ENCODE data around the gene OFD1.
"Not testable (repeated sequence)": the region's sequence is repeated elsewhere in the genome, so short reads cannot be mapped to it uniquely, and the experiment has no call there.

Gene OFD1

DNA sequence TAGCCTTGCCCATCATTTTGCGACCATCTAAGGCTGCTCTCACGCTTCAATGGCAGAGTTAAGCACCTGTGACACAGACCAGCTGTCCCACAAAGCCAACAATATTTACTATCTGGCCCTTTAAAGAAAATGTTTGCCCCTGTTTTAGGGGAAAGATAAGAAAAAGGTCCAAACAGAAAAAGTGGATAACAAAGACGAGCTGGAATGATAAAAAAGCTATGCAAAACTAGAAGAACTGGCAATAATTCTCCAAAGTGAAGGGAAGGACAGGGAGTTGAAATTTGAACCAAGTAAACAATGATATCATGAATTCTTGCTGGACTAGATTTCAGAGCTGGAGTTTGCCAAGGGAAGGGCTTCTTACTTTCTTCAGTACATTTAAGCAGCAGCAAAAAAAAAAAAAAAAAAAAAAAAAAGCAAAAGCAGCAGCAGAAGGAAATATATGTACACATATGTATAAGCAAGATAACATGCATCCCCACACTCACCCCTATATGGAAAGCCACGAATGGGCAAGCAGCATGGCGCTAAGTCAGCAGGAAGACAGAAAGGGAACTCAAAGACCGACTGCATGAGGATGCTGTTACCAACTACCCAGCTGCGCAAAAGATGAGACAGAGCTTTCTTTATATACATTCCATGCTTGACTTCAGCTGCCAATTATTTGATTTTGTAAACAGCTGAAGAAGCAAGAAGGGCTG, 12.6 kb upstream of the OFD1 start:
- DNase-seq (no peak), ATAC-seq (no peak)
- Mint-ChIP-seq H3K9me3 (no peaks in the 10 kb centered on the region), H3K4me1 (peaks cover 39% of the 10 kb centered on the region), H3K27me3 (no peaks in the 10 kb centered on the region), H3K27ac (peak overlapping the region in 1 of 2 donors; percentile 86), H3K4me3 (no peak overlapping the region)

GRCh38 chrX:13724878-13725277, 9.7 kb upstream of the OFD1 start:
- not testable (repeated sequence) for H3K9me3 Mint-ChIP-seq, ATAC-seq, H3K27ac Mint-ChIP-seq, H3K27me3 Mint-ChIP-seq
- Mint-ChIP-seq H3K4me1 (peaks cover 29% of the 10 kb centered on the region), H3K4me3 (peak overlapping the region in 1 of 2 donors; percentile 19)
- DNase-seq, result peak in 1 of 2 donors; percentile 19

DNA sequence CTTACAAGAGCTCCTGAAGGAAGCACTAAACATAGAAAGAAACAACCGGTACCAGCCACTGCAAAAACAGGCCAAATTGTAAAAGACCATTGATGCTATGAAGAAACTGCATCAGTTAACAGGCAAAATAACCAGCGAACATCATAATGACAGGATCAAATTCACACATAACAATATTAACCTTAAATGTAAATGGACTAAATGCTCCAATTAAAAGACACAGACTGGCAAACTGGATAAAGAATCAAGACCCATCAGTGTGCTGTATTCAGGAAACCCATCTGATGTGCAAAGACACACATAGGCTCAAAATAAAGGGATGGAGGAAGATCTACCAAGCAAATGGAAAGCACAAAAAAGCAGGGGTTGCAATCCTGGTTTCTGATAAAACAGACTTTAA, 8.0 kb upstream of the OFD1 start:
- not testable (repeated sequence) for H3K27me3 Mint-ChIP-seq, ATAC-seq, H3K9me3 Mint-ChIP-seq, DNase-seq, H3K4me3 Mint-ChIP-seq
- Mint-ChIP-seq H3K27ac (peak overlapping the region in 1 of 2 donors; percentile 14), H3K4me1 (peaks cover 31% of the 10 kb centered on the region)

DNA sequence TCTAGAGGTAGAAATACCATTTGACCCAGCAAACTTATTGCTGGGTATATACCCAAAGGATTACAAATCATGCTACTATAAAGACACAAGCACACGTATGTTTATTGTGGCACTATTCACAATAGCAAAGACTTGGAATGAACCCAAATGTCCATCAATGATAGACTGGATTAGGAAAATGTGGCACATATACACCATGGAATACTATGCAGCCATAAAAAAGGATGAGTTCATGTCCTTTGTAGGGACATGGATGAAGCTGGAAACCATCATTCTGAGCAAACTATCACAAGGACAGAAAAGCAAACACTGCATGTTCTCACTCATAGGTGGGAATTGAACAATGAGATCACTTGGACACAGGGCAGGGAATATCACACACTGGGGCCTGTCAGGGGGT, 4.0 kb upstream of the OFD1 start:
- not testable (repeated sequence) for H3K27me3 Mint-ChIP-seq, ATAC-seq, DNase-seq, H3K4me3 Mint-ChIP-seq, H3K9me3 Mint-ChIP-seq, H3K27ac Mint-ChIP-seq
- peaks cover 48% of the 10 kb centered on the region for H3K4me1 Mint-ChIP-seq

DNA sequence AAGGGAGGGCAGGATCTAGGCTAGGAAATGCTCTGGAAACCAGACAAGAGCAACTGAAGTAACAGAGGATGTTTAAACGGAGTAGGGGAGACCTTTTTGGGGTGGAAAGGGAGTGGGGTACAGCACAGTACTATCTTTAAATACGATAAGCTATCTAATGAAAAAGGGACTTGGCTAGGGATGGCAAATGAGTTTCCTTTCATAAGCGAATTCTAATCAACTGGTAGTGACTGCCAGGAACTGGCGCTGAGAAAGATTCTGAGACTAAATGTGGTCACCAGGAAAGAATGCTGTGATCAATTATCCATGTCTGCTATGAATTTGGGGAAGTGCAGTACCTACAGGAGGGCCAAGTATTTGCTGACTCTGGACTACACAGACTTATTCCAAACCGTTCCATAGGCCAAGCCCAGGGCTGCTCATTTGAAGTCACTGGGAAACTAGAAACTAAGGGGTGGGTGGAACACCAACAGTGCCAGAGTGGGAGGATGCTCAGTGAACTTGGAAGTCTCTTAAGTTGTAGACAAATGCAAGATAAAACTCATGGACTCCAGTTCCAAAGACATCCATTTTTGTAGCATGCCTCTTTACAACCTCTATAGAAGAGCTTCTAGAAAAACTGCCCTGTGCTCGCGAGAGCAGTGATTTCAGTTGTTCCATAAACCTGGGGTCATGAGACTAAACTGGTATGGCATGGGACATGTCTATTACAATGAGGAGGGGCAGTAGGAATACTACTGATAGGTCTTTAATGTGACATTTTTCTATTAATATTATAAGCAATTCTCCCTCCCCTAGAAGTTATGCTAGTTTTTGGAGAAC, 2.1 kb upstream of the OFD1 start:
- Mint-ChIP-seq H3K4me1 (peaks cover 28% of the 10 kb centered on the region), H3K27ac (peak overlapping the region in 1 of 2 donors; percentile 81)
- no peak for ATAC-seq

DNA sequence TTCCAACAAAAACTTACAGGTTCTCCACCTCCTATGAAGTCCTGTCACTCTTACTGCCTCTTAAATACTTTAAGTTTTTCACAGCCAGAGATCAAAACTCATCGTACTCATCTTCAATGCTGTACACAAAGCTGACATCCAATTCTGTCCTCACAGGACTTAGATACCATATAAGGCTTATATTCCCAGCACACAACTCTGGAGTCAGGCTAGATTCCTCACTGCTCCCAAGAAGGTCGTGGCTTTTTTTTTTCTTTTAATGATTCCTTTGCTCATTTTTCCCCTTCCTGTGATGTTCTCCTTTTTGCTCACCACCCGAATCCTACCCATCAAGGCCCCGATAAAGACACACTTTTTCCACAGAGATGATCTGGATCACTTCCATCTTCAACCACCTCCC, 1.0 kb upstream of the OFD1 start:
- ATAC-seq (no peak), DNase-seq (no peak)
- Mint-ChIP-seq H3K4me3 (peak overlapping the region; percentile 94 to 97), H3K9me3 (no peaks in the 10 kb centered on the region), H3K4me1 (peaks cover 24% of the 10 kb centered on the region), H3K27ac (peak overlapping the region; percentile 97 to 98), H3K27me3 (no peaks in the 10 kb centered on the region)

More for the DNA sequence above, 2.1 kb upstream of the OFD1 start:
- Mint-ChIP-seq H3K4me3 (peak overlapping the region; percentile 25 to 94), H3K27me3 (no peaks in the 10 kb centered on the region), H3K9me3 (no peaks in the 10 kb centered on the region)
- no peak for DNase-seq

DNA sequence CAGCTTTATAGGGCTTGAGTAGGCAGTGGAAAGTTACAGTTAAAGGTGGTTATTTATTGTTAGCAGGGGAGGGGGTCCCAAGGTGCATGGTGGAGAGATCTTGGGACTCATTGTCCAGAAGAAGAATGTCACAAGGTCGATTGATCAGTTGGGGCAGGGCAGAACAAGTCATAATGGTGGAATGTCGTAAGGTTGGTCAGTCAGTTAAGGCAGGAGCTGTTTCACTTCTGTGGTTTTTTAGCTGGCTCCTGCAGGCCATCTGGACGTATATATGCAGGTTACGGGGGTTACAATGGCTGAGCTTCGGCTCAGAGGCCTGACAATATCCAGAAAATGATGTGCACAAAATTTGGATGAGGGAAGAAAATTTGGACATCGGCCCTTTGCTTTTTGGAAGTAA, 7.1 kb downstream of the OFD1 start:
- DNase-seq, result no peak

GRCh38 chrX:13742397-13743176, 8.0 kb downstream of the OFD1 start:
- Mint-ChIP-seq H3K9me3 (no peaks in the 10 kb centered on the region), H3K27ac (peak overlapping the region; percentile 65 to 67), H3K27me3 (no peaks in the 10 kb centered on the region), H3K4me3 (peak overlapping the region; percentile 15 to 51), H3K4me1 (peaks cover 32% of the 10 kb centered on the region)
- ATAC-seq (peak; percentile 97), DNase-seq (peak; percentile 19 to 66)

More for the DNA sequence above, 7.1 kb downstream of the OFD1 start:
- ATAC-seq, result no peak
- Mint-ChIP-seq H3K9me3 (no peaks in the 10 kb centered on the region), H3K27ac (no peak overlapping the region), H3K27me3 (no peaks in the 10 kb centered on the region), H3K4me3 (peak overlapping the region in 1 of 2 donors; percentile 4), H3K4me1 (peaks cover 24% of the 10 kb centered on the region)

DNA sequence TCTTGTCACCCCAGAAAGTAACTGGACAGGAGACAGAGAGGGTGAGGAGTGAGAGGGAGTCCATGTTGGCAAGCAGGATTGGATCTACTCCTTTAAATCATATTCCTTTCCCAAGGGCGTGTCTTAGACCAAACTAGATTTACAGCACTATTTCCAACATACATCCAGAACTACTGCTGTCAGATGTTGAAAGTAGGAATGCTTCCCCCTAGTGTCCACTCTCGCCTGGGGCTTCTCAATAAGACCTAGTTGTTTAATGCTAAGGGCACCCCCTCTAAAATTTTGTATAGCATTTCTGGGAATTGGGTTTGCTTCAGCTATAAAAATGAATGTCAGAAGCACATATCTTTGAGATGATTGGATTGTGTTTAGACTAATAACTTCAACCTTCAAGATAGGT, 13.3 kb downstream of the OFD1 start:
- H3K4me1 Mint-ChIP-seq, result peaks cover 26% of the 10 kb centered on the region
- H3K9me3 Mint-ChIP-seq, result no peaks in the 10 kb centered on the region
- H3K27me3 Mint-ChIP-seq, result no peaks in the 10 kb centered on the region
- DNase-seq, result no peak
- H3K27ac Mint-ChIP-seq, result peak overlapping the region in 1 of 2 donors; percentile 77
- no peak overlapping the region for H3K4me3 Mint-ChIP-seq
- ATAC-seq, result peak; percentile 55

- Mint-ChIP-seq H3K4me1 (peaks cover 30% of the 10 kb centered on the region), H3K4me3 (no peak overlapping the region), H3K9me3 (no peaks in the 10 kb centered on the region), H3K27me3 (no peaks in the 10 kb centered on the region), H3K27ac (peak overlapping the region in 1 of 2 donors; percentile 69)
- ATAC-seq (no peak), DNase-seq (no peak)
Measured at GRCh38 chrX:13748486-13748885, 13.9 kb downstream of the OFD1 start.

GRCh38 chrX:13750204-13750603, 15.7 kb downstream of the OFD1 start:
- Mint-ChIP-seq H3K27ac (peak overlapping the region in 1 of 2 donors; percentile 82), H3K27me3 (no peaks in the 10 kb centered on the region), H3K4me1 (peaks cover 24% of the 10 kb centered on the region), H3K9me3 (no peaks in the 10 kb centered on the region), H3K4me3 (no peak overlapping the region)
- ATAC-seq (peak; percentile 56), DNase-seq (no peak)

GRCh38 chrX:13750812-13751211, 16.3 kb downstream of the OFD1 start:
- Mint-ChIP-seq H3K27ac (no peak overlapping the region), H3K4me1 (peaks cover 24% of the 10 kb centered on the region), H3K27me3 (no peaks in the 10 kb centered on the region), H3K9me3 (no peaks in the 10 kb centered on the region), H3K4me3 (no peak overlapping the region)
- DNase-seq (no peak), ATAC-seq (peak; percentile 59)

GRCh38 chrX:13752141-13752540, 17.6 kb downstream of the OFD1 start:
- Mint-ChIP-seq H3K4me3 (no peak overlapping the region), H3K4me1 (peaks cover 19% of the 10 kb centered on the region), H3K27me3 (no peaks in the 10 kb centered on the region), H3K27ac (no peak overlapping the region), H3K9me3 (no peaks in the 10 kb centered on the region)
- no peak for ATAC-seq
- no peak for DNase-seq

DNA sequence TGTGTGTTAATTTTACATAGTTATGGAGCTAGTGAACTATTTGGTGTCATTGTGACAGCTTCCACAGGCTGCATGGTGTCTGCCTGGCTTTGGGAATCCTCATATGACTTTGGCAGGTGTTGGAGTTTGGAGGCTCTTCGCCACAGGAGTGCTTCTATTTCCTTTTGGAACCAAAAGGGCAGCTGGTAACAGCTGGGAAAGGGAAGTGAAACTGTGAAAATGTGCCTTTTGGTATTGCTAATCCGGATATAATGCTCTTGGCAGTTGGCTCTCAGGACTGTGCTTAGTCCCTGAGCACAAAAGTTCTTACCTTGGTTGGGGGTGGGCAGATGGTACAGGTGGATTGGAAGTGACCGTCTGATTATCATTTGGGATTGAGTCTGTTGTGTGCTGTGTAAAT, 18.1 kb downstream of the OFD1 start:
- H3K27ac Mint-ChIP-seq, result peak overlapping the region in 1 of 2 donors; percentile 74
- ATAC-seq, result no peak
- H3K27me3 Mint-ChIP-seq, result no peaks in the 10 kb centered on the region
- no peak for DNase-seq
- H3K4me1 Mint-ChIP-seq, result peaks cover 14% of the 10 kb centered on the region
- H3K9me3 Mint-ChIP-seq, result no peaks in the 10 kb centered on the region
- H3K4me3 Mint-ChIP-seq, result no peak overlapping the region

DNA sequence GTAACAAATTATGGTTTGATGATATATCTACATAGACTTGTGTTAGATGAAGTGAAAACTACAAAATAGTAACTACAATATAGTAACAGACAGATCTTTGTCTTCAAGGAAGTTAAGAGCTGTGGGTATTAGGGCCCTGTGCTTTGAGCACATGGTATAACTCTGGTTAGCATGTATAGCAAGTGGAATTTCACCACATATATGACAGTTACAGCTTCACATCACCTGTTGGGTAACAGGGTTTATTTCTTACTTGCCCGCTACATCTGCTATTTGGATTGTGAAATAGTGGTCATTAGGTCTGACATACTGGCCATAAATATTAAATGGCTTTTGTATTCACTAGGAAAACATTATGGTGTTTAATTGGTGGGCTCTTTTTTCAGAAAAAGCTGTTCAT, 20.2 kb downstream of the OFD1 start:
- Mint-ChIP-seq H3K27ac (no peak overlapping the region), H3K9me3 (no peaks in the 10 kb centered on the region), H3K27me3 (no peaks in the 10 kb centered on the region), H3K4me3 (no peak overlapping the region), H3K4me1 (peaks cover 14% of the 10 kb centered on the region)
- ATAC-seq (no peak), DNase-seq (no peak)

Data from stimulated activated naive CD8-positive, alpha-beta T cell treated with anti-CD3 and anti-CD28 coated beads, Interleukin-15, amount 100 ng/mL, for 72 hours (primary cell).